K562 (cell line): ENCODE measurements around the gene ZAP70. TPM values are rescaled to one million over a fixed set of nuclear protein-coding genes. Genes with fewer than 3 reads are reported as not detected.

Source experiments
- ATAC-seq: fragments of 200-7000 bp; cut with Tn5 transposase; 3 replicates; pipeline ENCODE4 v1.9.1; 2020; ENCODE audit warnings: moderate library complexity
- BruUV-seq: library from RNA; stranded (reverse); fragments of 400-500 nt; replicated peaks from 2 replicates; lab custom pipeline; 2021; lab: Mats Ljungman, UMichigan
- CTCF ChIA-PET: fragments of 300-600 bp; formaldehyde crosslinking; extraction: SDS; loops from one replicate; lab custom pipeline; 2021; ENCODE audit warnings: low intra/inter-chr PET ratio; lab: Yijun Ruan, JAX
- POLR2A ChIA-PET: fragments of 300-600, 350-650 bp; sonication (Branson Sonifier 250); formaldehyde crosslinking; extraction: SDS; loops from one replicate; lab custom pipeline; 2021; ENCODE audit warnings: antibody characterized with exemption, inconsistent platforms; lab: Yijun Ruan, JAX
- DNase-seq, 4 experiments: peaks; one replicate each; pipeline versions ENCODE4 v3.0.0 to v3.0.0-alpha.2; 2011 to 2018; ENCODE audit warnings: low spot score in 3 of 4, mixed read lengths in 3 of 4; ENCODE audit errors: extremely low read depth in 1 of 4
- FAIRE-seq: peaks from 2 replicates; lab custom pipeline; 2011; peaks lifted over from hg19 to GRCh38; lab: Jason Lieb, UNC
- H2AFZ ChIP-seq: 2 replicates; pipeline ENCODE4 v1.6.0; 2011; ENCODE audit warnings: low read depth, low read length, control low read depth, inconsistent platforms
- H3K27ac ChIP-seq: fragments of 200-600 bp; 3 replicates; pipeline ENCODE4 v1.8.0; 2011; ENCODE audit warnings: low read depth, mild to moderate bottlenecking, control low read depth, inconsistent platforms, low read length, moderate library complexity, mixed read lengths; ENCODE audit errors: extremely low read depth
- H3K27me3 ChIP-seq, 2 experiments: fragments of 300-600 bp in 1 of 2; 2 replicates in 1 of 2; 3 replicates in 1 of 2; pipeline versions ENCODE4 v1.6.0 to v1.8.0; 2011; ENCODE audit warnings: inconsistent platforms in 2 of 2, low read length in 2 of 2, mild to moderate bottlenecking in 1 of 2, mixed read lengths in 1 of 2, moderate library complexity in 1 of 2; ENCODE audit not compliant: control insufficient read depth in 2 of 2, insufficient read depth in 2 of 2
- H3K36me3 ChIP-seq: fragments of 300-600 bp; 3 replicates; pipeline ENCODE4 v1.8.0; 2011; ENCODE audit warnings: mild to moderate bottlenecking, low read length, inconsistent platforms; ENCODE audit not compliant: control insufficient read depth, insufficient read depth
- H3K4me1 ChIP-seq, 2 experiments: fragments of 200-600 bp in 1 of 2; replicated peaks in 1 of 2; 2 replicates in 1 of 2; 3 replicates in 1 of 2; pipeline versions ENCODE4 v1.5.1 to v1.8.0; 2011; ENCODE audit warnings: inconsistent platforms in 2 of 2, low read length in 2 of 2, mild to moderate bottlenecking in 1 of 2, mixed read lengths in 1 of 2, moderate library complexity in 1 of 2; ENCODE audit not compliant: control insufficient read depth in 2 of 2, insufficient read depth in 2 of 2
- H3K4me2 ChIP-seq: 2 replicates; pipeline ENCODE4 v1.6.1; 2011; ENCODE audit warnings: low read length, control low read depth, inconsistent platforms, mixed read lengths; ENCODE audit not compliant: insufficient read depth
- H3K4me3 ChIP-seq: fragments of 200-600 bp; sonication (generic), shearing (Covaris generic); 2 replicates; pipeline ENCODE4 v1.5.1; 2016; ENCODE audit warnings: control low read depth, inconsistent platforms
- H3K79me2 ChIP-seq: fragments of 200-600 bp; 3 replicates; pipeline ENCODE4 v1.8.0; 2011; ENCODE audit warnings: low read length, inconsistent platforms; ENCODE audit not compliant: control insufficient read depth, insufficient read depth
- H3K9ac ChIP-seq, 2 experiments: 2 replicates each; pipeline versions ENCODE4 v1.6.0 to v1.6.1; 2011; ENCODE audit warnings: low read depth in 2 of 2, low read length in 2 of 2, control low read depth in 1 of 2, inconsistent platforms in 1 of 2, mild to moderate bottlenecking in 1 of 2, mixed read lengths in 1 of 2; ENCODE audit not compliant: insufficient read depth in 1 of 2
- H3K9me1 ChIP-seq: one replicate; pipeline ENCODE4 v1.6.0; 2011; ENCODE audit warnings: inconsistent platforms, mild to moderate bottlenecking, low read length, moderate library complexity; ENCODE audit not compliant: control insufficient read depth, insufficient read depth
- H3K9me3 ChIP-seq: replicated peaks from 2 replicates; pipeline ENCODE4 v1.5.1; 2011; ENCODE audit warnings: low read depth, low read length, inconsistent platforms; ENCODE audit not compliant: control insufficient read depth, insufficient read depth
- H4K20me1 ChIP-seq: replicated peaks from 2 replicates; pipeline ENCODE4 v1.6.1; 2011; ENCODE audit warnings: low read length, inconsistent platforms, mixed read lengths; ENCODE audit not compliant: control insufficient read depth, insufficient read depth
- ADNP ChIP-seq: fragments of 200-800 bp; sonication (Bioruptor generic); IDR thresholded peaks from 2 replicates; pipeline ENCODE4 v1.6.1; 2016; ENCODE audit warnings: missing genetic modification characterization, missing compliant biosample characterization
- ARID1B ChIP-seq: fragments of 450-650 bp; IDR thresholded peaks from 2 replicates; pipeline ENCODE4 v1.6.1; 2016; ENCODE audit warnings: antibody characterized with exemption, mild to moderate bottlenecking, inconsistent platforms
- DMBX1 ChIP-seq: fragments of 250-450 bp; sonication (Bioruptor Pico); IDR thresholded peaks from 2 replicates; pipeline ENCODE4 v1.8.0; 2022; ENCODE audit warnings: inconsistent platforms, mild to moderate bottlenecking, moderate library complexity, borderline replicate concordance
- ERF ChIP-seq: fragments of 450-650 bp; formaldehyde crosslinking; IDR thresholded peaks from 2 replicates; pipeline ENCODE4 v1.4.0; 2020; ENCODE audit warnings: mild to moderate bottlenecking, mixed read lengths
- GTF2A2 ChIP-seq: IDR thresholded peaks from 2 replicates; pipeline ENCODE4 v1.6.1; 2016; ENCODE audit warnings: mild to moderate bottlenecking, missing genetic modification characterization, missing compliant biosample characterization
- GTF2E2 ChIP-seq: fragments of 200-800 bp; sonication (Bioruptor generic); IDR thresholded peaks from 2 replicates; pipeline ENCODE4 v1.6.1; 2016; ENCODE audit warnings: missing genetic modification characterization, missing compliant biosample characterization
- HDAC6 ChIP-seq: IDR thresholded peaks from 2 replicates; pipeline ENCODE4 v1.6.1; 2012; ENCODE audit warnings: low read depth, mild to moderate bottlenecking, control low read depth, inconsistent platforms, low read length, moderate library complexity
- HMG20A ChIP-seq: fragments of 450-650 bp; formaldehyde crosslinking; conservative IDR thresholded peaks from 2 replicates; pipeline ENCODE4 v1.4.0; 2020; ENCODE audit warnings: mild to moderate bottlenecking, mixed read lengths
- HNRNPUL1 ChIP-seq: fragments of 200-400 bp; formaldehyde crosslinking; IDR thresholded peaks from 2 replicates; pipeline ENCODE4 v1.6.1; 2017; ENCODE audit warnings: low read length
- HOXB6 ChIP-seq: fragments of 250-450 bp; sonication (Bioruptor Pico); IDR thresholded peaks from 2 replicates; pipeline ENCODE4 v1.5.1; 2022; ENCODE audit warnings: mild to moderate bottlenecking, borderline replicate concordance
- NR2C1 ChIP-seq, 2 experiments: fragments of 450-650 bp; IDR thresholded peaks; 2 replicates each; pipeline ENCODE4 v1.6.1; 2017; ENCODE audit warnings: mild to moderate bottlenecking in 2 of 2, antibody characterized with exemption in 1 of 2, inconsistent platforms in 1 of 2, missing compliant biosample characterization in 1 of 2, missing genetic modification characterization in 1 of 2
- PTBP1 ChIP-seq: fragments of 200-400 bp; formaldehyde crosslinking; IDR thresholded peaks from 2 replicates; pipeline ENCODE4 v1.6.1; 2017; ENCODE audit warnings: low read depth, low read length
- RAD51 ChIP-seq: fragments of 450-650 bp; IDR thresholded peaks from 2 replicates; pipeline ENCODE4 v1.7.1; 2016; ENCODE audit warnings: low read depth, mild to moderate bottlenecking, borderline replicate concordance
- SETDB1 ChIP-seq: IDR thresholded peaks from one replicate; pipeline ENCODE4 v1.6.1; 2012; ENCODE audit warnings: low read length, control low read depth, inconsistent platforms
- TCF7 ChIP-seq: sonication (generic); IDR thresholded peaks from 2 replicates; pipeline ENCODE4 v1.6.1; 2016; ENCODE audit warnings: antibody characterized with exemption, borderline replicate concordance
- ZNF23 ChIP-seq: fragments of 250-450 bp; sonication (Bioruptor Pico); IDR thresholded peaks from 2 replicates; pipeline ENCODE4 v1.4.0; 2020; ENCODE audit warnings: mild to moderate bottlenecking
- WGBS: fragments of 100-300 bp; shearing (Covaris generic); methylation state at CpG from one replicate; pipeline ENCODE4 v1.1.6; 2016; ENCODE audit warnings: low coverage, mixed read lengths; ENCODE audit not compliant: insufficient coverage; ENCODE audit errors: missing lambda C conversion rate; 5-methylcytosine and 5-hydroxymethylcytosine counted together
- in situ Hi-C: fragments of 300-500 bp; cut with MboI; formaldehyde crosslinking; loops from 4 replicates; pipeline ENCODE4 v1.15.0; 2018; ENCODE audit warnings: inconsistent platforms, mixed read lengths
- intact Hi-C: fragments of 100-400 bp; cut with micrococcal nuclease; formaldehyde crosslinking; loops from 2 replicates; pipeline ENCODE4 v1.14.2; 2022
- polyA plus RNA-seq, 8 experiments: library from polyadenylated mRNA; depleted of rRNA in 4 of 8; stranded (reverse) in 5 of 8; unstranded in 3 of 8; fragments of >200 nt; fragmentation: Nextera tagmentation in 2 of 8; fragmentation: Illumina TruSeq in 1 of 8; extraction: Ambion mirVana in 2 of 8; extraction: Trizol in 1 of 8; gene quantifications; 2 replicates each; pipeline versions ENCODE4 v1.2.1 to v1.2.3, GENCODE V29; 2011 to 2014; ENCODE audit warnings: inconsistent platforms in 1 of 8, missing spikeins in 1 of 8
- total RNA-seq, 7 experiments: library from RNA; depleted of rRNA in 6 of 7; stranded (reverse); fragments of >200 nt in 6 of 7; fragmentation: Illumina TruSeq in 2 of 7; extraction: Trizol in 2 of 7; gene quantifications; 2 replicates each; pipeline versions ENCODE4 v1.2.1 to v1.2.3, GENCODE V29; 2011 to 2021; ENCODE audit warnings: low replicate concordance in 1 of 7
- TF ChIP-seq, protein P1 (sequence below): sonication (generic); formaldehyde crosslinking; IDR thresholded peaks from 2 replicates; pipeline ENCODE4 v1.8.1; 2022; ENCODE audit warnings: missing genetic modification reagents
- TF ChIP-seq, protein P2 (sequence below): fragments of 250-450 bp; sonication (Bioruptor Pico); IDR thresholded peaks from 2 replicates; pipeline ENCODE4 v1.6.1; 2021; ENCODE audit warnings: mild to moderate bottlenecking
- TF ChIP-seq, protein P3 (sequence below), 2 experiments: fragments of 450-650 bp; IDR thresholded peaks; 2 replicates each; pipeline ENCODE4 v1.6.1; 2018; ENCODE audit warnings: mild to moderate bottlenecking in 2 of 2, low read depth in 1 of 2; ENCODE audit not compliant: partially characterized antibody in 2 of 2

The ZAP70 gene
- total and polyA plus RNA-seq, 9 of the 15 experiments (the other 6 are each of a cell fraction or from before 2014, with no cell fraction given) = 0.06 to 0.80 (median 0.21) TPM; not detected in 1

DNA sequence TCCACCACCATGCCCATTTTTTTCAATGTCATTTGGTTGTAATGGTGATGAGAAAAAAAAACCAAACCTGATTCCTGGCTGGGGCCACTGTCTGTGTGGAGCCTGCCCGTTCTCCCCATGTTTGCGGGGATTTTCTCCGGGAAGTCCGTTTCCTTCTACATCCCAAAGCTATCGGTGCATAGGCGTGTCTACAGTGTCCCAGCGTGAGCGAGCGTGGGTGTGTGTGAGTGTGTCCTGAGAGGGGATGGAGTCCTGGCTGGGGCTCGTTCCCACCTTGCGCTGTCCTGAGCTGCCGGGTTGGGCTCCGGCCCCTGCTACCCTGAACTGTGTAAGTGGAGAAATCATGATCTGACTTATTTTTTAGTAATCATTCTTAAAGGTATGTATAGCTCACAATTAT lies 7.3 kb upstream of the ZAP70 start:
- POLR2A ChIA-PET = no interaction called here
- no peak for ATAC-seq

More for the DNA sequence above, 7.3 kb upstream of the ZAP70 start:
- FAIRE-seq = no peak
- Histone ChIP-seq H3K79me2 (no peaks in the 10 kb centered on the region), H3K9me3 (no peaks in the 10 kb centered on the region; the same call in 1 of the 2 replicates), H3K27me3 (no peaks in the 10 kb centered on the region), H2AFZ (no peak overlapping the region), H3K9ac (no peak overlapping the region), H3K4me2 (no peak overlapping the region), H3K9me1 (no peaks in the 10 kb centered on the region), H4K20me1 (no peaks in the 10 kb centered on the region), H3K36me3 (no peaks in the 10 kb centered on the region), H3K27ac (no peak overlapping the region), H3K4me3 (no peak overlapping the region), H3K4me1 (peaks cover 9 to 18% of the 10 kb centered on the region in 2 experiments)
- BruUV-seq = no TSS peak
- CTCF ChIA-PET = interaction anchor here (0.6 kb wide), 1 partner anchor 1419 kb away, joined by 5 read pairs; no protein-coding TSS in a partner anchor
- in situ Hi-C loops = no loop called here
- DNase-seq = no peak
- TF ChIP-seq GTF2E2 (tag) (no peak), HDAC6 (no peak), RAD51 (no peak), TCF7 (no peak), ARID1B (no peak), NR2C1 (IDR thresholded peaks at IDR 0.05) (no peak), NR2C1 (tag; IDR thresholded peaks at IDR 0.05) (no peak), ERF (CRISPR knock-in tag) (no peak), PTBP1 (no peak), SETDB1 (no peak), ADNP (tag) (no peak), GTF2A2 (no peak), ZNF23 (no peak), HMG20A (CRISPR knock-in tag) (no peak), DMBX1 (CRISPR knock-in tag) (no peak), HOXB6 (no peak), HNRNPUL1 (no peak)
- TF ChIP-seq, protein P1, sequence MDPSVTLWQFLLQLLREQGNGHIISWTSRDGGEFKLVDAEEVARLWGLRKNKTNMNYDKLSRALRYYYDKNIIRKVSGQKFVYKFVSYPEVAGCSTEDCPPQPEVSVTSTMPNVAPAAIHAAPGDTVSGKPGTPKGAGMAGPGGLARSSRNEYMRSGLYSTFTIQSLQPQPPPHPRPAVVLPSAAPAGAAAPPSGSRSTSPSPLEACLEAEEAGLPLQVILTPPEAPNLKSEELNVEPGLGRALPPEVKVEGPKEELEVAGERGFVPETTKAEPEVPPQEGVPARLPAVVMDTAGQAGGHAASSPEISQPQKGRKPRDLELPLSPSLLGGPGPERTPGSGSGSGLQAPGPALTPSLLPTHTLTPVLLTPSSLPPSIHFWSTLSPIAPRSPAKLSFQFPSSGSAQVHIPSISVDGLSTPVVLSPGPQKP (CRISPR knock-in tag) = no peak
- TF ChIP-seq, protein P2, sequence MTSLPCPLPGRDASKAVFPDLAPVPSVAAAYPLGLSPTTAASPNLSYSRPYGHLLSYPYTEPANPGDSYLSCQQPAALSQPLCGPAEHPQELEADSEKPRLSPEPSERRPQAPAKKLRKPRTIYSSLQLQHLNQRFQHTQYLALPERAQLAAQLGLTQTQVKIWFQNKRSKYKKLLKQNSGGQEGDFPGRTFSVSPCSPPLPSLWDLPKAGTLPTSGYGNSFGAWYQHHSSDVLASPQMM (CRISPR knock-in tag) = no peak
- TF ChIP-seq, protein P3, sequence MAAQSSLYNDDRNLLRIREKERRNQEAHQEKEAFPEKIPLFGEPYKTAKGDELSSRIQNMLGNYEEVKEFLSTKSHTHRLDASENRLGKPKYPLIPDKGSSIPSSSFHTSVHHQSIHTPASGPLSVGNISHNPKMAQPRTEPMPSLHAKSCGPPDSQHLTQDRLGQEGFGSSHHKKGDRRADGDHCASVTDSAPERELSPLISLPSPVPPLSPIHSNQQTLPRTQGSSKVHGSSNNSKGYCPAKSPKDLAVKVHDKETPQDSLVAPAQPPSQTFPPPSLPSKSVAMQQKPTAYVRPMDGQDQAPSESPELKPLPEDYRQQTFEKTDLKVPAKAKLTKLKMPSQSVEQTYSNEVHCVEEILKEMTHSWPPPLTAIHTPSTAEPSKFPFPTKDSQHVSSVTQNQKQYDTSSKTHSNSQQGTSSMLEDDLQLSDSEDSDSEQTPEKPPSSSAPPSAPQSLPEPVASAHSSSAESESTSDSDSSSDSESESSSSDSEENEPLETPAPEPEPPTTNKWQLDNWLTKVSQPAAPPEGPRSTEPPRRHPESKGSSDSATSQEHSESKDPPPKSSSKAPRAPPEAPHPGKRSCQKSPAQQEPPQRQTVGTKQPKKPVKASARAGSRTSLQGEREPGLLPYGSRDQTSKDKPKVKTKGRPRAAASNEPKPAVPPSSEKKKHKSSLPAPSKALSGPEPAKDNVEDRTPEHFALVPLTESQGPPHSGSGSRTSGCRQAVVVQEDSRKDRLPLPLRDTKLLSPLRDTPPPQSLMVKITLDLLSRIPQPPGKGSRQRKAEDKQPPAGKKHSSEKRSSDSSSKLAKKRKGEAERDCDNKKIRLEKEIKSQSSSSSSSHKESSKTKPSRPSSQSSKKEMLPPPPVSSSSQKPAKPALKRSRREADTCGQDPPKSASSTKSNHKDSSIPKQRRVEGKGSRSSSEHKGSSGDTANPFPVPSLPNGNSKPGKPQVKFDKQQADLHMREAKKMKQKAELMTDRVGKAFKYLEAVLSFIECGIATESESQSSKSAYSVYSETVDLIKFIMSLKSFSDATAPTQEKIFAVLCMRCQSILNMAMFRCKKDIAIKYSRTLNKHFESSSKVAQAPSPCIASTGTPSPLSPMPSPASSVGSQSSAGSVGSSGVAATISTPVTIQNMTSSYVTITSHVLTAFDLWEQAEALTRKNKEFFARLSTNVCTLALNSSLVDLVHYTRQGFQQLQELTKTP (IDR thresholded peaks at IDR 0.05; ENCODE audit: low read depth in 1 of 2, partially characterized antibody in 2 of 2) = no peak
- intact Hi-C loops = loop anchor here (10.0 kb wide), 1 partner anchor 679 kb away; no protein-coding TSS in a partner anchor
- WGBS = 59% methylated on average over 13 of the region's 13 CpGs
